ENCODE results near the gene PLK4.
A peak's percentile ranks its signal among the peaks of the same experiment; 100 is the strongest.
"Not testable (repeated sequence)": the region's sequence is repeated elsewhere in the genome, so short reads cannot be mapped to it uniquely, and the experiment has no call there.

Gene PLK4

DNA sequence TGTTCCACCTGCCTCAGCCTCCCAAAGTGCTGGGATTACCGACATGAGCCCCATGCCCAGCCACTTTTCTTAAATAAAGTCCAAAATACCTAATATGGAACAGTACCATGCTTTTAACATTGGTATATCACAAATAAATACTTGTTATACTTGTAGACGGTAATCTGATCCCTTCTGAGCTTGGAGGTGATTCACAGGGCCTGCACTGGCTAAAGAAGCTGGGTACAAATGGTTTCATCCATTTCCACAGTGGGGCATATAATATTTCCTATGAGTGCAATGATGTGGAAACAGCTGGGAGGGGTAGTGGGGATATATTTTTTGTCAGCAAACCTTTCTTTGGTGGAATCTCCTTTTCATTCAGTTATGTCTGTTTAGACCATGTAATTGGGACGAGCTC is 35.8 kb downstream of the PLK4 start:
- no peak for DNase-seq

DNA sequence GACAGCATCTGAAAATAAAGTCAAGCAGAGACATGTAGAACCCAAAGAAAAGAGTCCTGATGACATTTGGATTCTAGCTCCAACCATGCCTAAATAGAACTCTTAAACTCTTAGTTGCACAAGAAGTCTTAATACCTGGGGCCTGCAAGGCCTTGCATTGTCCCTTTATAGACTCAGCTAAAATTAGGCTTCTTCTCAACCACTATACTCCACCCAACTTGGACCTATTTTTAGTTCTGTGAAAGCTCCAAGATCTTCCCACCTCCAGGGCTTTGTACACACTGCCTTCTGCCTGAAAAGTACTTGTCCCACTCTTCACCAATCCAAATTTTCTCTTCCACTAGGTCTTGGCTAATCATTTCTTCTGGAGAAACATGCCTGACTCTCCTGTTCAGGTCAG is 36.5 kb downstream of the PLK4 start:
- no peak for DNase-seq

DNA sequence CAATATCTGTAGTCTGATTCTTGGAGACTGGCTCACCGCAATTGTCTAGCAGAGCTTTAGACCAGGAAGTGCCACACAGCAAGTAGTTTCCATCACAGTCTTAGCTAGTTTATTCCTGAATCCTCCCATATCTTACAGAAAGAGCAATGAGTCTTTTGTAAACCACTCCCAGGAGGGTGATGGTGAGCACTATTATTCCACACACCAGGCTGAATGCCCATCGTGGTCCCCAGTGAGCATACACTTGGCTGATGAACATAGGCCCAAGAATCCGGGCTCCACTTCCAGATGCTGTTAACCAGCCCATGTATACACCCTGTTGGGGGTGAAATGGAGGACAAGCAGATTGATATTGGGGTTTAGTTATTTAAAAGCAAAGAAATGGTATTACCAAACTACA is 39.8 kb downstream of the PLK4 start:
- DNase-seq, result no peak

GRCh38 chr4:127922226-127922625 is 41.5 kb downstream of the PLK4 start:
- DNase-seq, result no peak

GRCh38 chr4:127925720-127926119 is 45.0 kb downstream of the PLK4 start:
- DNase-seq, result not testable (repeated sequence)

DNA sequence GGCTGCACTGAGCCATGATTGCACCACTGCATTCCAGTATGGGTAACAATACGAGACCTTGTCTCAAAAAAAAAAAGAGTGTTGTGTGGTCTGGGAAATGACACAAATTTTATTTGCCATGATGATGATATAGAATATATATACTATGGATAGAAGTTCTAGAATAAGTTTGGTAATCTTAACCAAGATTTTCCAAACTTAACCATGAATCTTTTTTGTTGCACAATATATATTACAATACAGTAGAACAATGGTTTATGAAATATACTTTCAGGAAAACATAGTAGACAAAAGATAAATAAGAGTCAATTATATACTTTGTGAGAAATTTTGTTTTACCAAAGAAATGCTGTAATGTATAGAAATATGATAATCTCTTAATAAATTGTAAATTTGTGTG is 49.5 kb downstream of the PLK4 start:
- no peak for DNase-seq

DNA sequence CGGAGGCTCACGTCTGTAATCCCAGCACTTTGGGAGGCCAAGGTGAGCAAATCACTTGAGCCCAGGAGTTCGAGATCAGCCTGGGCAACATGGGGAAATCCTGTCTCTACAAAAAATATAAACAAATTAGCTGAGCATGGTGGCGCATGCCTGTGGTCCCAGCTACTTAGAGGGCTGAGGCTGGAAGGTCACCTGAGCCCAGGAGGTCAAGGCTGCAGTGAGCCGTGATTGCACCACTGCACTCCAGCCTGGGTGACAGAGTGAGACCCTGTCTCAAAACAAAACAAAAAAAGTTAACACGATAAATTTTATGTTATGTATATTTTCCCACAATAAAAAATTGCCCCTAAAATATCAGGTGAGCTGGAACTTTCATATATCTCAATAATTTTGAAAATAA is 51.1 kb downstream of the PLK4 start:
- not testable (repeated sequence) for DNase-seq

GRCh38 chr4:127936974-127937373 is 56.3 kb downstream of the PLK4 start:
- DNase-seq, result peak; percentile 73

All from fibroblast of skin of back (primary cell).